Adrenal gland (tissue), 5 donors: ENCODE measurements around the gene WFIKKN2.

Experiments used
- POLR2A ChIP-seq, 2 donors: fragments of 450-650 bp; IDR thresholded peaks; one replicate each; pipeline ENCODE4 v1.6.1; 2017; ENCODE audit warnings: antibody characterized with exemption in 2 of 2, mild to moderate bottlenecking in 2 of 2, moderate library complexity in 1 of 2
- TF ChIP-seq, protein P1 (sequence below), 6 experiments: fragments of 450-650 bp in 4 of 6; fragments of 200-600 bp in 2 of 6; sonication (generic) in 1 of 6; IDR thresholded peaks; 1 replicate in 5 of 6; 2 replicates in 1 of 6; pipeline versions ENCODE4 v1.5.1 to v1.8.0; 2016 to 2021; ENCODE audit warnings: antibody characterized with exemption in 6 of 6, mild to moderate bottlenecking in 2 of 6, moderate library complexity in 1 of 6
- donor health status: DM: no; HTN: no; CAD: no.

DNA sequence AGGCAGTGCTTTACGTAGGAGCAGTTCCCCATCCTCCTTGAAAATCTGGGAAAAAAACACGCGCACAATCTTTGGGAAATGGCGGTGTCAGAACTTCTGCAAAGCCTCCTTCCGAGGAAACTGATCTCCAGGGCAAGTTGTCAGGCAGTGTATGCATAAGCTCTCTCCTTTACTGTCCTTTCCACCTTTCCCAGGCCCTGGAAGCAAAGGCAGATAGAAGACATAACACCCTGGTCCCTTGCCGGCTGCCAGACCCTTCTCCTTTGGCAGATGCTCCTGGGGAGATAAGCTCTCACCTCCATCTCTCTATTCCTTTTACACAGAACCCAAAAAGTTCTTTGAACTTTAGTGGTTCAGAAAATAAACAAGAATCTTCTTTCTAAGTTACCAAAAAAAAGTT, 18.4 kb downstream of the WFIKKN2 start:
- TF ChIP-seq, protein P1, sequence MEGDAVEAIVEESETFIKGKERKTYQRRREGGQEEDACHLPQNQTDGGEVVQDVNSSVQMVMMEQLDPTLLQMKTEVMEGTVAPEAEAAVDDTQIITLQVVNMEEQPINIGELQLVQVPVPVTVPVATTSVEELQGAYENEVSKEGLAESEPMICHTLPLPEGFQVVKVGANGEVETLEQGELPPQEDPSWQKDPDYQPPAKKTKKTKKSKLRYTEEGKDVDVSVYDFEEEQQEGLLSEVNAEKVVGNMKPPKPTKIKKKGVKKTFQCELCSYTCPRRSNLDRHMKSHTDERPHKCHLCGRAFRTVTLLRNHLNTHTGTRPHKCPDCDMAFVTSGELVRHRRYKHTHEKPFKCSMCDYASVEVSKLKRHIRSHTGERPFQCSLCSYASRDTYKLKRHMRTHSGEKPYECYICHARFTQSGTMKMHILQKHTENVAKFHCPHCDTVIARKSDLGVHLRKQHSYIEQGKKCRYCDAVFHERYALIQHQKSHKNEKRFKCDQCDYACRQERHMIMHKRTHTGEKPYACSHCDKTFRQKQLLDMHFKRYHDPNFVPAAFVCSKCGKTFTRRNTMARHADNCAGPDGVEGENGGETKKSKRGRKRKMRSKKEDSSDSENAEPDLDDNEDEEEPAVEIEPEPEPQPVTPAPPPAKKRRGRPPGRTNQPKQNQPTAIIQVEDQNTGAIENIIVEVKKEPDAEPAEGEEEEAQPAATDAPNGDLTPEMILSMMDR (IDR thresholded peaks at IDR 0.05): no peak
- no peak for TF ChIP-seq POLR2A (IDR thresholded peaks at IDR 0.05)
